Osteoblast (primary cell): ENCODE results near the gene REPS2. TPM values are rescaled to one million over a fixed set of nuclear protein-coding genes. Genes with fewer than 3 reads are reported as not detected.

Source experiments
- DNase-seq: peaks from one replicate; pipeline ENCODE4 v3.0.0; 2011; ENCODE audit warnings: low spot score, mixed read lengths; ENCODE audit not compliant: insufficient read length; ENCODE audit errors: missing footprints
- H2AFZ ChIP-seq: 2 replicates; pipeline ENCODE4 v1.6.0; 2011; ENCODE audit warnings: mild to moderate bottlenecking, low read length
- H3K27ac ChIP-seq: 2 replicates; pipeline ENCODE4 v1.5.1; 2011; ENCODE audit warnings: mild to moderate bottlenecking, low read depth, low read length, moderate library complexity
- H3K27me3 ChIP-seq: 2 replicates; pipeline ENCODE4 v1.6.0; 2012; ENCODE audit warnings: mild to moderate bottlenecking, control low read depth, inconsistent platforms, low read length, moderate library complexity; ENCODE audit not compliant: insufficient read depth
- H3K36me3 ChIP-seq: 2 replicates; pipeline ENCODE4 v1.5.1; 2011; ENCODE audit warnings: mild to moderate bottlenecking, low read length, control low read depth, moderate library complexity; ENCODE audit not compliant: insufficient read depth
- H3K4me1 ChIP-seq: 2 replicates; pipeline ENCODE4 v1.5.1; 2011; ENCODE audit warnings: mild to moderate bottlenecking, low read length, control low read depth, moderate library complexity; ENCODE audit not compliant: insufficient read depth
- H3K4me2 ChIP-seq: 2 replicates; pipeline ENCODE4 v1.6.0; 2011; ENCODE audit warnings: mild to moderate bottlenecking, low read length; ENCODE audit not compliant: insufficient read depth
- H3K4me3 ChIP-seq: fragments of 200-600 bp; sonication (generic); 3 replicates; pipeline ENCODE4 v1.5.1; 2012; ENCODE audit warnings: mild to moderate bottlenecking, low read length, inconsistent platforms; ENCODE audit not compliant: insufficient read depth
- H3K79me2 ChIP-seq: 2 replicates; pipeline ENCODE4 v1.6.0; 2012; ENCODE audit warnings: mild to moderate bottlenecking, low read length, control low read depth, inconsistent platforms; ENCODE audit not compliant: insufficient read depth
- H3K9me3 ChIP-seq: 2 replicates; pipeline ENCODE4 v1.5.1; 2011; ENCODE audit warnings: low read depth, low read length, control low read depth
- H4K20me1 ChIP-seq: 2 replicates; pipeline ENCODE4 v1.6.0; 2012; ENCODE audit warnings: mild to moderate bottlenecking, low read length, control low read depth; ENCODE audit not compliant: insufficient read depth
- total RNA-seq: library from RNA; depleted of rRNA; stranded (reverse); fragments of >200 nt; gene quantifications from 2 replicates; pipeline ENCODE4 v1.2.3, GENCODE V29; 2012
- TF ChIP-seq, protein P1 (sequence below): IDR thresholded peaks from 2 replicates; pipeline ENCODE4 v1.5.1; 2011; ENCODE audit warnings: mild to moderate bottlenecking, low read depth, low read length, moderate library complexity; ENCODE audit errors: extremely low read depth

REPS2 gene
- total RNA-seq, 1 donor = 0.72 TPM

DNA sequence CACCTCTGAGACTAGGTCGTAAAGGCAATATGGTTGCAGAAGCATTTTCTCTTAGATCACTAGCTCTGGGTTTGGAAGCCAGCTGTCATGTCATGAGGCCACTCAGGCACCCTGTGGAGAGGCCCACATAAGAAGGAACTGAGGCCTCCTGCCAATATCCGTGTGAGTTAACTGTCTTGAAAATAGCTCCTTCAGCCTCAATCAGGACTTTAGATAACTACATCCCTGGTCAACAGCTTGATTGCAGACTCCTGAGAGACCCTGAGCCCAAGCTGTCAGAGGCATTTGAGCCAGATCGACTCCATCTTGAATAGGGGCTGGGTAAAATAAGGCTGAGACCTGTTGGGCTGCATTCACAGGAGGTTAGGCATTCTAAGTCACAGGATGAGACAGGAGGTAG, 15.1 kb upstream of the REPS2 start:
- TF ChIP-seq, protein P1, sequence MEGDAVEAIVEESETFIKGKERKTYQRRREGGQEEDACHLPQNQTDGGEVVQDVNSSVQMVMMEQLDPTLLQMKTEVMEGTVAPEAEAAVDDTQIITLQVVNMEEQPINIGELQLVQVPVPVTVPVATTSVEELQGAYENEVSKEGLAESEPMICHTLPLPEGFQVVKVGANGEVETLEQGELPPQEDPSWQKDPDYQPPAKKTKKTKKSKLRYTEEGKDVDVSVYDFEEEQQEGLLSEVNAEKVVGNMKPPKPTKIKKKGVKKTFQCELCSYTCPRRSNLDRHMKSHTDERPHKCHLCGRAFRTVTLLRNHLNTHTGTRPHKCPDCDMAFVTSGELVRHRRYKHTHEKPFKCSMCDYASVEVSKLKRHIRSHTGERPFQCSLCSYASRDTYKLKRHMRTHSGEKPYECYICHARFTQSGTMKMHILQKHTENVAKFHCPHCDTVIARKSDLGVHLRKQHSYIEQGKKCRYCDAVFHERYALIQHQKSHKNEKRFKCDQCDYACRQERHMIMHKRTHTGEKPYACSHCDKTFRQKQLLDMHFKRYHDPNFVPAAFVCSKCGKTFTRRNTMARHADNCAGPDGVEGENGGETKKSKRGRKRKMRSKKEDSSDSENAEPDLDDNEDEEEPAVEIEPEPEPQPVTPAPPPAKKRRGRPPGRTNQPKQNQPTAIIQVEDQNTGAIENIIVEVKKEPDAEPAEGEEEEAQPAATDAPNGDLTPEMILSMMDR = no peak
- Histone ChIP-seq H3K4me3 (no peak overlapping the region), H2AFZ (no peak overlapping the region), H4K20me1 (no peaks in the 10 kb centered on the region), H3K36me3 (no peaks in the 10 kb centered on the region), H3K9me3 (no peaks in the 10 kb centered on the region), H3K27ac (no peak overlapping the region), H3K4me1 (no peaks in the 10 kb centered on the region), H3K4me2 (no peak overlapping the region), H3K79me2 (no peaks in the 10 kb centered on the region), H3K27me3 (peaks cover 12% of the 10 kb centered on the region)
- no peak for DNase-seq

DNA sequence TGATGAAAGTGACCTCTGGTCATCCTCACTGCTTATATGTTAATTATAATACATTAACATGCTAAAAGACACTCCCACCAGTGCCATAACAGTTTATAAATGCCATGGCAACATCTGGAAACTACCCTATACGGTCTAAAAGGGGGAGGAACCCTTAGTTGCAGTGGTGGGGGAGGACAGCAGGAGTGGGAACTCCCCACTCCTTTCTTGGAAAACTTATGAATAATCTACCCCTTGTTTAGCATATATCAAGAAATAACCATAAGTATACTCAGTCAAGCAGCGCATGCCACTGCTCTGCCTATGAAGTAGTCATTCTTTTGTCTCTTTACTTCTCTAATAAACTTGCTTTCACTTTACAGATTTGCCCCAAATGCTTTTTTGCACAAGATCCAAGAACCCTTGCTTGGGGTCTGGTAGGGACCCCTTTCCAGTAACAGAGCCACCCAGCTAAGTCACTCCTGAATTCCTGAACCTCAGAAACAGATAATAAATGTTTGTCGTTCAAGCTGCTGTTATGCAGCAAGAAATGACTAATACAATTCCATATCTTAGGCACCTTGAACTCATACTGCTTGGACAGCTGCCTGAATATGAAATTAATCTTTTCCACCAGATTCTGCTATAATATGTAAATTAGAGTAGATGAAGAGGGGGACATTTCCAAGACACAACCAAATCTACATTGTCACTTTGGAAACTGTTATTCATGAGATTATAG, 14.4 kb upstream of the REPS2 start:
- H3K4me3 ChIP-seq = no peak overlapping the region
- H3K27me3 ChIP-seq = peaks cover 14% of the 10 kb centered on the region
- H3K4me1 ChIP-seq = no peaks in the 10 kb centered on the region
- H2AFZ ChIP-seq = no peak overlapping the region
- no peaks in the 10 kb centered on the region for H4K20me1 ChIP-seq
- no peak overlapping the region for H3K27ac ChIP-seq
- no peaks in the 10 kb centered on the region for H3K9me3 ChIP-seq
- no peak for DNase-seq
- no peaks in the 10 kb centered on the region for H3K79me2 ChIP-seq
- TF ChIP-seq, protein P1 = no peak
- H3K36me3 ChIP-seq = no peaks in the 10 kb centered on the region
- no peak overlapping the region for H3K4me2 ChIP-seq

DNA sequence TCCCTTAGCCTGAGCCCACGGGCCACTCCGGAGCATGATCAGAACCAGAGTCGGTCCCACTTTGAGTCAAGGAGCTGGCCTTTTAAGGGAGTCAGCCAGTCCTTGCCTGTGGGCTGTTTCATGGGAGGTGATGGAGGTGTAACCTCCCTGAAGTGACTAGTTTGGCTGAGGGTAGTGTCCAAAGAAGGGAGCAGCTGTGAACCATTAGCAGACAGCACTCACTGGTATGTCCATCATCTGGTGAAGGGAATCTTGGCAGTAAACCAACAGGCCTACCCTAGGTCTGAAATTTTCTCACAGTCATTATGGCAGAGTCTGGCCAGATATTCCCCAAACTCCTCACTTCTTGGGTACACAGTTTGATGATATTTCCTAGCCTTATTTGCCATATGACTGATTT, 12.3 kb upstream of the REPS2 start:
- no peaks in the 10 kb centered on the region for H3K79me2 ChIP-seq
- peaks cover 14% of the 10 kb centered on the region for H3K27me3 ChIP-seq
- no peaks in the 10 kb centered on the region for H3K4me1 ChIP-seq
- no peak overlapping the region for H3K4me3 ChIP-seq
- no peaks in the 10 kb centered on the region for H3K36me3 ChIP-seq
- no peak for DNase-seq
- no peak overlapping the region for H3K27ac ChIP-seq
- no peaks in the 10 kb centered on the region for H4K20me1 ChIP-seq
- H2AFZ ChIP-seq = no peak overlapping the region
- TF ChIP-seq, protein P1 = no peak
- no peaks in the 10 kb centered on the region for H3K9me3 ChIP-seq
- H3K4me2 ChIP-seq = no peak overlapping the region

DNA sequence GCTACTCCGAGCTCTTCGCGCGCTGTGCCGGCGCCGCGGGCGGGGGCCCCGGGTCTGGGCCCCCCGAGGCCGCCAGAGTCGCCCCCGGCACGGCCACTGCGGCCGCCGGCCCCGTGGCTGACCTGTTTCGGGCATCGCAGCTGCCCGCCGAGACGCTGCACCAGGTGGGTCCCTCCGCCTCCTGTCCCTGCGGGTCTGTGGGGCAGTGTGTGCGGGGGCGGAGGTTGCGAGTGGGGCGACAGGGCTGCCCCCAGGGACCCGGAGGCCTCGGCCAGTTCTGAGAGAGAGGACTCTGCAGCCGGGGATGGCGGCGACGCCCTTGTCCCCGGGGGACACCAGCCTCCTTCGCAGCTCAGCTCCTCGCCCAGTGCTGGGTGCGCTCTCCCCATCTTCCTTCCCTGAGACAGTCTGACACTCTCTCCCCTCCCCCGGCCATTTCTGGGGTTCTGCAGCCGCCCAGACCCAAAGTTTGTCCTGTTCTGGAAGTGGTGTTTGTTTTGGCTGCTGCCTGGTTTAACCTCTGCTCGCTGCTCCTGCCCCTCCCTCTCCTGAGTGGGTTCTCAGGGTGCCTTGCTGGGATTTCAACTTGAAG, 609 bp downstream of the REPS2 start:
- no peak overlapping the region for H2AFZ ChIP-seq
- H4K20me1 ChIP-seq = no peaks in the 10 kb centered on the region
- H3K27me3 ChIP-seq = peaks cover 21% of the 10 kb centered on the region
- peak overlapping the region; percentile 65 for H3K4me2 ChIP-seq
- H3K9me3 ChIP-seq = peaks cover 3% of the 10 kb centered on the region
- no peaks in the 10 kb centered on the region for H3K4me1 ChIP-seq
- TF ChIP-seq, protein P1 = no peak
- H3K36me3 ChIP-seq = no peaks in the 10 kb centered on the region
- no peak for DNase-seq
- H3K4me3 ChIP-seq = peak overlapping the region; percentile 58
- H3K79me2 ChIP-seq = no peaks in the 10 kb centered on the region
- no peak overlapping the region for H3K27ac ChIP-seq
